Peyer's patch (tissue), 4 donors: ENCODE measurements around the gene OR2B3.

Experiments used
- CTCF ChIP-seq, 6 experiments: fragments of 450-650 bp in 4 of 6; fragments of 200-600 bp in 2 of 6; sonication (generic) in 1 of 6; IDR thresholded peaks; one replicate each; pipeline ENCODE4 v1.5.1; 2017 to 2019; ENCODE audit warnings: antibody characterized with exemption in 6 of 6, mild to moderate bottlenecking in 3 of 6, moderate library complexity in 1 of 6
- POLR2A ChIP-seq, 2 donors: fragments of 450-650 bp; IDR thresholded peaks; one replicate each; pipeline ENCODE4 v1.5.1; 2017; ENCODE audit warnings: antibody characterized with exemption in 2 of 2, mild to moderate bottlenecking in 2 of 2, moderate library complexity in 2 of 2

GRCh38 chr6:29045075-29045474 lies 42.0 kb downstream of the OR2B3 start, which contains the start of gene OR2W1:
- no peak for TF ChIP-seq CTCF (IDR thresholded peaks at IDR 0.05)
- TF ChIP-seq POLR2A (IDR thresholded peaks at IDR 0.05), result no peak
